ENCODE results near the gene ARHGAP44.

DNA sequence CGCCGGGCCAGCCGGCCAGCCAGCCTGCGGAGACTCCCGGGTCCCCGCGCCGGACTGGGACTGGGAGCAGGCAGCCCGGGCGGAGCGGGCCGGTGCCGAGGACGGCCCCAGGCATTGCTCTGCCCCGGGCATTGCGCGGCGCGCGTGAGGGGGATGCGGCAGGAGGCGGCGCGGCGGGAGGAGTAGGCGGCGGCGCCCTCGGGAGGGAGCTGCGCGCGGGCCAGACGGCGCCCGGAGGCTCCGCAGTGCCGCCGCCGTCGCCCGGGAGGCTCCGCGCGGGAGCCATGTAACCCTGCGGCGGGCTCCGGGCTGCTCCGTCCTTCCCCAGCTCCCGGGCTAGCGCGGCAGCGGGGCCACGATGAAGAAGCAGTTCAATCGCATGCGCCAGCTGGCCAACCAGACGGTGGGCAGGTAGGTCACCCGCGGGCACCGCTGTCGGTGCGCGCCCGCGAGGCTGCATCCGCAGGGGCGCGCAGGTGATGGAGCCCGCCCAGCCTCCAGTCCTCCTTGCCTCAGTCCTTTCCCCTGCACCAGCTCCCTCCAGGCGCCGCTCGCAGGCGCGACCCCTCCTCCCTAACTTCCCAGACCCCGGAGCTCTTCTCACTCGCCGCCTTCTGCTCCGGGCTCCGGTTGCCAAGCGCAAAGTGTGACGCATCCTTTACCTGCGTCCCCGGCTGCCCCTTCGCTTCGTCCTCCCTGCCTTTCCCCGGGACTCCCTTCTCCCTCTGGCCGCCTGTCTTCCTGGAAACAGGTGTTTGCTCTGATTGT lies at the start of gene ARHGAP44:
- TF ChIP-seq POLR2A (IDR thresholded peaks at IDR 0.05; ENCODE audit: borderline replicate concordance, extremely low read depth, insufficient read depth, insufficient read length) (peak; percentile 52), EZH2 (IDR thresholded peaks at IDR 0.05) (no peak), ZNF274 (IDR thresholded peaks at IDR 0.05; ENCODE audit: low read depth, low read length) (no peak), EZH2phosphoT487 (IDR thresholded peaks at IDR 0.05; ENCODE audit: borderline replicate concordance) (no peak), POLR2AphosphoS5 (IDR thresholded peaks at IDR 0.05; ENCODE audit: low read depth, low read length) (peak; percentile 60; the same call in 1 of the 2 replicates)
- TF ChIP-seq, protein P1, sequence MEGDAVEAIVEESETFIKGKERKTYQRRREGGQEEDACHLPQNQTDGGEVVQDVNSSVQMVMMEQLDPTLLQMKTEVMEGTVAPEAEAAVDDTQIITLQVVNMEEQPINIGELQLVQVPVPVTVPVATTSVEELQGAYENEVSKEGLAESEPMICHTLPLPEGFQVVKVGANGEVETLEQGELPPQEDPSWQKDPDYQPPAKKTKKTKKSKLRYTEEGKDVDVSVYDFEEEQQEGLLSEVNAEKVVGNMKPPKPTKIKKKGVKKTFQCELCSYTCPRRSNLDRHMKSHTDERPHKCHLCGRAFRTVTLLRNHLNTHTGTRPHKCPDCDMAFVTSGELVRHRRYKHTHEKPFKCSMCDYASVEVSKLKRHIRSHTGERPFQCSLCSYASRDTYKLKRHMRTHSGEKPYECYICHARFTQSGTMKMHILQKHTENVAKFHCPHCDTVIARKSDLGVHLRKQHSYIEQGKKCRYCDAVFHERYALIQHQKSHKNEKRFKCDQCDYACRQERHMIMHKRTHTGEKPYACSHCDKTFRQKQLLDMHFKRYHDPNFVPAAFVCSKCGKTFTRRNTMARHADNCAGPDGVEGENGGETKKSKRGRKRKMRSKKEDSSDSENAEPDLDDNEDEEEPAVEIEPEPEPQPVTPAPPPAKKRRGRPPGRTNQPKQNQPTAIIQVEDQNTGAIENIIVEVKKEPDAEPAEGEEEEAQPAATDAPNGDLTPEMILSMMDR (IDR thresholded peaks at IDR 0.05 in 2 of 3, conservative IDR thresholded peaks at IDR 0.05 in 1 of 3; ENCODE audit: borderline replicate concordance in 1 of 3, insufficient read depth in 1 of 3, low read depth in 2 of 3, low read length in 2 of 3), result no peak
- TF ChIP-seq, protein P2, sequence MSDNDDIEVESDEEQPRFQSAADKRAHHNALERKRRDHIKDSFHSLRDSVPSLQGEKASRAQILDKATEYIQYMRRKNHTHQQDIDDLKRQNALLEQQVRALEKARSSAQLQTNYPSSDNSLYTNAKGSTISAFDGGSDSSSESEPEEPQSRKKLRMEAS (IDR thresholded peaks at IDR 0.05), result no peak
